Activated CD4-positive, alpha-beta memory T cell treated with anti-CD3 and anti-CD28 coated beads for 36 hours (primary cell): ENCODE data around the gene MAPK7. TPM values are rescaled to one million over a fixed set of nuclear protein-coding genes. Genes with fewer than 3 reads are reported as not detected.
A peak's percentile ranks its signal among the peaks of the same experiment; 100 is the strongest.
"Not testable (repeated sequence)": the region's sequence is repeated elsewhere in the genome, so short reads cannot be mapped to it uniquely, and the experiment has no call there.

Experiments used
- CTCF ChIA-PET: fragments of 350-600 bp; sonication (Branson Sonifier 250); formaldehyde crosslinking; loops from one replicate; lab custom pipeline; 2021; ENCODE audit warnings: antibody characterized with exemption, inconsistent platforms; lab: Charles Lee
- POLR2A ChIA-PET: fragments of 350-600 bp; sonication (Branson Sonifier 250); formaldehyde crosslinking; loops from one replicate; lab custom pipeline; 2021; ENCODE audit warnings: antibody characterized with exemption; lab: Charles Lee
- DNase-seq: peaks from one replicate; pipeline ENCODE4 v3.0.0-alpha.2; 2020
- H3K27ac Mint-ChIP-seq: one replicate; pipeline ENCODE4 v1.8.0; 2021; ENCODE audit warnings: mixed read lengths
- H3K27me3 Mint-ChIP-seq: one replicate; pipeline ENCODE4 v1.8.0; 2021; ENCODE audit warnings: mixed read lengths
- H3K36me3 Mint-ChIP-seq: one replicate; pipeline ENCODE4 v1.8.0; 2021; ENCODE audit warnings: mixed read lengths
- H3K4me1 Mint-ChIP-seq: one replicate; pipeline ENCODE4 v1.8.0; 2021; ENCODE audit warnings: low read depth, mixed read lengths
- H3K4me3 Mint-ChIP-seq: one replicate; pipeline ENCODE4 v1.8.0; 2021; ENCODE audit warnings: mild to moderate bottlenecking, mixed read lengths
- H3K9me3 Mint-ChIP-seq: one replicate; pipeline ENCODE4 v1.8.0; 2021; ENCODE audit warnings: mixed read lengths
- intact Hi-C: fragments of 100-400 bp; cut with micrococcal nuclease; formaldehyde crosslinking; loops from one replicate; pipeline ENCODE4 v1.15.1; 2023
- total RNA-seq, 2 experiments: library from RNA; stranded (reverse); gene quantifications; one replicate each; pipeline ENCODE4 v1.2.3, GENCODE V29; 2021

MAPK7 gene
- total RNA-seq, 2 experiments from 2014 or later, result 15.4 to 17.2 TPM

DNA sequence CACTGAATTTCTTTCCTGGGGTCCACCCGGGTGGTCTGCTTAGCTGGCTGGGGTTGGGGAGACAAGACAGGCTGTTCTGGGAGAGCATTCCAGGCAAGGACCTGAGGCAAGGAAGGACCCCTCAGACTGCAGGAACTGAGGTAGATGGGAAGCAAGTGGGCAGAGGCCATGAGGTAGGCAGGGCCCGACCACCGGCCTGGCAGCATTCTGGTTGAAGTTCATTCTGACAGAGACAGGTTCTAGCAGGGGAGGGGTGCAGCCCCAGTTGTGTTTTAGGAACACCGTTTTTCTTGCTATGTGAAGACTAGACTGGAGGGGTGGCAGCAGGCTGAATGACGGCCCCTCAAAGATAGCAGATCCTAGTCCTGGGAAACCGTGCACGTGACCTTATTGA is 33.2 kb upstream of the MAPK7 start:
- H3K27me3 Mint-ChIP-seq, result peaks cover 5% of the 10 kb centered on the region
- H3K27ac Mint-ChIP-seq, result no peak overlapping the region
- no peak overlapping the region for H3K4me3 Mint-ChIP-seq
- no peaks in the 10 kb centered on the region for H3K4me1 Mint-ChIP-seq
- CTCF ChIA-PET, result no interaction called here
- POLR2A ChIA-PET, result no interaction called here
- DNase-seq, result peak; percentile 7
- intact Hi-C loops, result no loop called here
- no peaks in the 10 kb centered on the region for H3K9me3 Mint-ChIP-seq
- no peaks in the 10 kb centered on the region for H3K36me3 Mint-ChIP-seq

DNA sequence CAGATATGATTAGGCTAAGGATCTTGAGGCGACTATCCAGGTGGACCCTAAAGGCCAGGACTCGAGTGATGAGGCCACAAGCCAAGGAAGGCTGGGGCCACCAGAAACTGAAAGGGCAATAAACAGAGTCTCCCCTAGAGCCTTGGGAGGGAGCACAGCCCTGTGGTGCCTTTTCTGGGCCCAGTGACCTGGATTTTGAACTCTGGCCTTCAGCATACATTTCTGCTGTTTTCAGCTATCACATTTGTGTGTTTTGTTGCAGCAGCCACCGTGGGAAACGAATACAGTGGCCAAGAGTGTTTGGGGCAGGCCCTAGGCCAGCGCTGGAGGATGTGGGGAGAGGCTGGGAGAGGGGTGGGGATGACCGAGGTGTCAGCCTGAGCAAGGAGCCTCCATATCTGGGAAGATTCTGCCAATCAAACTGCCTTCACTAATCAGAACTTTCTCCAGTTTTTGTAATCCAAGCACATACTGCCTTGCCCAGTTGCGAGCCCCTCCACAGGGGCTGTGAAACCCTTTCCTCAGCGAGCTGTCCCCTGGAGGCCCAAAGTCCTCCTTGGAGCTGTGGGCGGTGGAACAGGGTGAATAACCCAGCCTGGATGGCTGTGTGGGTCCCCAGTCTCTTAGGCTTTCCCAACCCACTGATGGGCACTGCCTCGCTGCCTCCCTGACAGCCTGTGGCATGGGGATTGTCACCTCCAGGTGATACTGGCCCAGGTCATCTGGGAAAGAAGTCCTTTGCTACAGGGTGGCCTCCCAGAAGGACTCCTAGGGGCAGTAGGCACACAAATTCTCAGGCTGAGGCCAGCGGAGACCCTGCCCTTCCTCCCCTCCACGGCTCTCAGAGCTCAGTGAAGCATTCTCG is 32.6 kb upstream of the MAPK7 start:
- peak; percentile 5 for DNase-seq
- no peaks in the 10 kb centered on the region for H3K36me3 Mint-ChIP-seq
- no peaks in the 10 kb centered on the region for H3K4me1 Mint-ChIP-seq
- ChIA-PET CTCF (no interaction called here), POLR2A (no interaction called here)
- intact Hi-C loops, result no loop called here
- no peaks in the 10 kb centered on the region for H3K9me3 Mint-ChIP-seq
- no peak overlapping the region for H3K4me3 Mint-ChIP-seq
- peaks cover 4% of the 10 kb centered on the region for H3K27me3 Mint-ChIP-seq
- no peak overlapping the region for H3K27ac Mint-ChIP-seq

DNA sequence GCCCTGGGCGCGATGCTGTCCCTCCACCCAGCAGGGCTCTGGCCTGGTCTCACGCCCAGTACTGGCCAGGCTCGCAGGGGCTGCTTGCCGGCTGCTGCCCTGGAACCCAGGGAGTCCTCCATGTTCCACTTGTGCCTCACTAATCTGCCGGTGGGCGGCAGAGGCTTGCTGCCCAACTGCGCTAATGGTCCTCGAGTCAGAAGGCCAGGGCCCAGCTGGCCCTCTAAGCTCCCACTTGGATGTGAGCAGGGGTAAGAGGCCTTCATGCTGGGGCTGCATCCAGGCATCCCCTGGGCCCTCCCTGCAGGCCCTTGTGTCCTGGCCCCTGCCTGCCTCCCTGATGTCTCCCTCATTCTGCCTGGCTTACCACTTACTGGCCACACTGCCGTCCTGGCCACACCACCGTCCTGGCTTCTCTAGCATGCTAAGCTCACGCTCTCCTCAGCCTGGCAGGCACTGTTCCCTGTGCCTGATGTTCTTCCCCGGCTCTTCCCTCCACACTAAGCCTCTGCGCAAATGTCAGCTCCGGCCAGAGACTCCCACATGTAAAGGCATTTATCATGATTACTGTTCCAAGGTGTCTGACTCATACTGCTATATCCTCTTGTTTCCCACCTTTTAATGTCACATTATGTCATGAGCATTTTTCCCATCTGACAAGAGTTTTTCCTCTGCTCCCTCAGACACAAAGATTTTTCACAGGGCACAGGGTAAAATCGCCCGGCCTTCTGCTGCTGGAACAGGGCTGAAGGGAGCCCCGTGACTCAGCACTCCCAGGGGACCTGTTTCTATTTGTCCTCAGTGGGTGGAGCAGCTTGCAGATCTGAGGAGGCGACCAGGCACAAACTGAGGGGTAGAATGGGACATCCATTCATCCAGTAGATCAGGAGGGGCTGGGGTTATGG is 31.7 kb upstream of the MAPK7 start:
- peaks cover 4% of the 10 kb centered on the region for H3K27me3 Mint-ChIP-seq

DNA sequence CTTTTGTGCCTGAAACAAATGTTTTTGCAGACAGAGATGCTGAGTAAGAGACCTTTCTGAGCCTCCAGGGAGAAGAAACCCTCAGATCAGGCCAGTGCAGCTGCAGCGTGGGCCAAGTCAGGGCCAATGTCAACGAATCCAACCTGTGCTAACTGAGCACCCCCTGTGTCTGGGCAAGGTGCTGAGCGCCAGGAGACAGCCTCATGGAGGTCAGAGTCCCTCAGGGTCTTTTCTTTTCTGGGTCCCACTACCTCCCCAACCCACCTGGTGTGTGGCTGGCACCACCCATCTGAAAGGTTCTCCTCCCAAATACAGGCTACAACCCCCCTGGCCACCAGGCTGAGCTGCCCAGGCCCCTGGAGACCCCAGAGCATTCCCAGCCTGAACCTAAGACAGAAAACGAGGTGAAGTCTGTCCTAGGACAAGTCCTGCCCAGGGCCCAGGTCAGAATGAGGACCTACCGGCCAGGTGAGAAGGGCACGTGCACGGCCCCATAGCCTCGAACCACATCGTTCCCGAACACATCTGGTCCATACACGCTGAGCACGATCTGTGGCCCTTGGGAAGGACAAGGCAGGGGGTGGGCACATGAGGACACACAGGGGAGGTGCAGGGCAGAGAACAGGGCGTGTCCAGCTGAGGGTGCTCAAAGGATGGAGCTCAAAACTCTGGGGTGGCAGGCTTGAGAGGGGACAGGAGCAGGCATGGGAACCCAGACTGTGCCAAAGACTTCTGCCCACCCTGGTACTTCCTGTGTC is 30.8 kb upstream of the MAPK7 start:
- CTCF ChIA-PET, result interaction anchor here (0.7 kb wide), 1 partner anchor 16 kb away, joined by 3 read pairs; no protein-coding TSS in a partner anchor
- no peak overlapping the region for H3K4me3 Mint-ChIP-seq
- POLR2A ChIA-PET, result no interaction called here
- no peaks in the 10 kb centered on the region for H3K36me3 Mint-ChIP-seq
- intact Hi-C loops, result no loop called here
- no peaks in the 10 kb centered on the region for H3K9me3 Mint-ChIP-seq
- H3K4me1 Mint-ChIP-seq, result no peaks in the 10 kb centered on the region
- H3K27me3 Mint-ChIP-seq, result no peaks in the 10 kb centered on the region
- H3K27ac Mint-ChIP-seq, result no peak overlapping the region
- DNase-seq, result peak; percentile 4

More for the DNA sequence above, 31.7 kb upstream of the MAPK7 start:
- no peaks in the 10 kb centered on the region for H3K4me1 Mint-ChIP-seq
- no peaks in the 10 kb centered on the region for H3K36me3 Mint-ChIP-seq
- H3K27ac Mint-ChIP-seq, result no peak overlapping the region
- H3K4me3 Mint-ChIP-seq, result no peak overlapping the region
- H3K9me3 Mint-ChIP-seq, result no peaks in the 10 kb centered on the region
- CTCF ChIA-PET, result no interaction called here
- POLR2A ChIA-PET, result no interaction called here
- intact Hi-C loops, result no loop called here
- DNase-seq, result peak; percentile 7

DNA sequence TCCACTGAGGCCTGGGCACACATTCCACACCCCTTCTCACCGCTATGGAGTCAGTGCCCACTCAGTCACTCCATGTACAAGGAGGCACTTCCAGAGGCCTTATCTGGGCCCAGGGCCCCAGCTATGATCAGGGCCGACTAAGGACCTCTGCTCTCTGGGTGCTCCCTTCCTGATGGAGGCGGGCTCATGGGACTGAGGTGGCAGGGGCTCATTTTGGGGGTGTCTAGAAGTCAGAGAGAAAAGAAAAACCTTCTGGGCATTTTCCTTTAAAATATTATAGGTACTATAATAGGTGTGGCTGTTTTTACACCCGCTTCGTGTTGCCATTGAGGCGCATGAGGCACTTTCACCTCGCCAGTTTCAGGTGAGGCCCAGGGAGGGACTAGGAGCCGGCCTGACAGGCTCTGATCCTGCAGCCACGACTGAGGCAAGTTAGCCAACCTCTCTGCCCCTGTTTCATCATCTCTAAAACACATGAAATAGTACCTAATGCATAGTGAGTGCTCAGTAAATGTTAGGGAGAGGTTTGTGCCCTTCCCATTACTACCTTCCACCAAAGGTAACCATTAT is 30.1 kb upstream of the MAPK7 start:
- Mint-ChIP-seq H3K27ac (no peak overlapping the region), H3K4me1 (no peaks in the 10 kb centered on the region), H3K4me3 (no peak overlapping the region), H3K36me3 (no peaks in the 10 kb centered on the region), H3K27me3 (no peaks in the 10 kb centered on the region), H3K9me3 (no peaks in the 10 kb centered on the region)
- ChIA-PET CTCF (interaction anchor here (0.7 kb wide), 1 partner anchor 15 kb away, joined by 3 read pairs; no protein-coding TSS in a partner anchor), POLR2A (no interaction called here)
- peak; percentile 1 for DNase-seq
- intact Hi-C loops, result no loop called here

DNA sequence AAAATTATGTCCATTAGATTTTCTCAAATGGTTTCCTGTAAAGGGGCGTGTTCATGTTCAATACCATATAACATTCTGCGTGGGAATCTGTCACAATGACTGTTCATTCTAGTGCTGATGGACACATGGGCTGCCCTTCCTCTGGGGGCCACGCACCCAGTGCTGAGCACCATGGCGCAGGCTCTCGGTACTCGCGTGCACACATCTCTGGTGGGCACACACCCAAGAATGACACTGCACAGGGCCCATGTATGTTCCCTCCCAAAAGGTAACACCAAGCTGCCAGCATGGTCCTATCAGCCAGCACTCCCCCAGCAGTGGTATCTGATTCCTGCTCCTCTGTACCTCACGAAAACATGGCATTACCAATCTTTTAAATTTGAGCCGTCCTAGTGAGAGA is 29.5 kb upstream of the MAPK7 start:
- H3K4me3 Mint-ChIP-seq, result no peak overlapping the region
- H3K9me3 Mint-ChIP-seq, result no peaks in the 10 kb centered on the region

DNA sequence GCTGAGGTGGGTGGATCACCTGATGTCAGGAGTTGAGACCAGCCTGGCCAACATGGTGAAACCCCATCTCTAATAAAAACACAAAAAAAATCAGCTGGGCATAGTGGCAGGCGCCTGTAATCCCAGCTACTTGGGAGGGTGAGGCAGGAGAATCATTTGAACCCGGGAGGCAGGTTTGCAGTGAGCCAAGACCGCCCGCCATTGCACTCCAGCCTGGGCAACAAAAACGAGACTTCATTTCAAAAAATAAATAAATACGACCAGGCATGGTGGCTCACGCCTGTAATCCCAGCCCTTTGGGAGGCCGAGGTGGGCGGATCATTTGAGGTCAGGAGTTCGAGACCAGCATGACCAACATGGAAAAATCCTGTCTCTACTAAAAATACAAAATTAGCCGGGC is 24.9 kb upstream of the MAPK7 start:
- H3K27ac Mint-ChIP-seq, H3K4me1 Mint-ChIP-seq, H3K27me3 Mint-ChIP-seq, H3K9me3 Mint-ChIP-seq, intact Hi-C loops, H3K36me3 Mint-ChIP-seq, DNase-seq, POLR2A ChIA-PET, H3K4me3 Mint-ChIP-seq: not testable (repeated sequence)
- CTCF ChIA-PET, result interaction anchor here (1.6 kb wide), 1 partner anchor 9 kb away, joined by 5 read pairs; the partner anchor contains the start of gene B9D1

More for the DNA sequence above, 29.5 kb upstream of the MAPK7 start:
- ChIA-PET CTCF (no interaction called here), POLR2A (no interaction called here)
- Mint-ChIP-seq H3K27ac (no peak overlapping the region), H3K36me3 (no peaks in the 10 kb centered on the region), H3K4me1 (no peaks in the 10 kb centered on the region), H3K27me3 (no peaks in the 10 kb centered on the region)
- DNase-seq, result peak; percentile 4
- intact Hi-C loops, result no loop called here

DNA sequence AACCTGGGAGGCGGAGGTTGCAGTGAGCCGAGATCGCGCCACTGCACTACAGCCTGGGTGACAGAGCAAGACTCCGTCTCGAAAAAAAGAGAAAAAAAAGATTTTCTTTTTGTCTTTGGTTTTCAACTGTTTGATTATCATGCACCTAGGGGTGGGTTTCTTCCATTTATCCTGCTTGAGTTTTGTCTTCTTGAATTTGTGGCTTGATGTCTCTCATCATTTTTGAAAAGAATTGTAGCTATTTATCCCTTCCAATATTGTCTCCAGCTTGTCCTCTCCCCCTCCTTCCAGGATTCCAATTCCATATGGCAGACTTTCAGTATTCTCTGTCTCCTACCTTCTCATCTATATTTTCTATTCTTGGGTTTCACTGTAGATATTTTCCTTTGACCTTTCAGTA is 23.6 kb upstream of the MAPK7 start:
- POLR2A ChIA-PET, result interaction anchor here (0.6 kb wide), 1 partner anchor 202 kb away, joined by 3 read pairs; no protein-coding TSS in a partner anchor
- intact Hi-C loops, result no loop called here
- CTCF ChIA-PET, result interaction anchor here (0.8 to 1.6 kb wide), 4 partner anchors 8 to 94 kb away, joined by 3 to 5 read pairs (median 3); partner anchors contain the start of gene B9D1
- Mint-ChIP-seq H3K9me3 (no peaks in the 10 kb centered on the region), H3K27ac (no peak overlapping the region), H3K4me1 (no peaks in the 10 kb centered on the region), H3K27me3 (peaks cover 8% of the 10 kb centered on the region), H3K36me3 (no peaks in the 10 kb centered on the region), H3K4me3 (no peak overlapping the region)
- no peak for DNase-seq

DNA sequence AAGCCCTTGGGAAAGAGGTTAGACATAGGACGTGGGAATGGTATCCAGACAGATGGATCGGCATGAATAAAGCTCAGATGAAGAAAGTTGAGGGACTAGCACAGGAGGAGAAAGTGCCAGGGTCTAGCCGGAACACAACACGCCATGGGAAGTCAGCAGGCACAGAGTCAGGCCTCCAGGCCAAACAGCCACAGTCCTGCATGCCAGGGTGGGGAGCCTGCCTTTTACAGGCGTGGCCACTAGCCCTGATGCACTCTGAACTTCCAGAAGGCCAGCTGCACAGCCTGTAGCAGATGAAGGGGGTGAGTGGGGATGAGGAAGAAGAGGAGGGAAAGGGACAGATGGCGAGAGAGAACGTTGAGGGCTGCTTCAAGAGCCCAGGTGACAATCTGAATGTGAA is 20.9 kb upstream of the MAPK7 start:
- Mint-ChIP-seq H3K27ac (no peak overlapping the region), H3K36me3 (no peaks in the 10 kb centered on the region), H3K27me3 (peaks cover 8% of the 10 kb centered on the region), H3K4me1 (peaks cover 6% of the 10 kb centered on the region), H3K4me3 (no peak overlapping the region), H3K9me3 (no peaks in the 10 kb centered on the region)
- ChIA-PET CTCF (interaction anchor here (1.1 to 1.3 kb wide), 2 partner anchors 90 kb away, joined by 4 to 5 read pairs; no protein-coding TSS in a partner anchor), POLR2A (no interaction called here)
- intact Hi-C loops, result no loop called here
- no peak for DNase-seq

DNA sequence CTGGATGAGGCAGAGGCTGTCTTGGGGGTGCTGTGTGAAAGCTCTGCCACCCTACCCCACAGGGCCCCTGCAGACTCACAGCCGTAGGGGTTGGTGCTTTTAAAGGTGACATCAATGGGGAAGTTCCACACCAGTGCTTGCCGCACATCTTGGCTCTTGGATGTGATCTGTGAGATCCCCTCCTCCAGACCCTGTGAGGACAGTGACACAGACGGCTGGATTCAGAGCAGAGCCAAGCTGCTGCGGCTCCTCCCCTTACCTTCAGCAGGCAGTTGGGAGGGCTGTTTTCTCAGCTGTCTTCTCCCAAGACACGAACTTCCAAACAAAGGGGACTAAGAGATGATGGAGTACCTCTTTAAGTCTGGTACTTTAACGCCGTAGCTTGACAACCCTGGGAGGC is 20.5 kb upstream of the MAPK7 start:
- Mint-ChIP-seq H3K27me3 (peaks cover 8% of the 10 kb centered on the region), H3K36me3 (no peaks in the 10 kb centered on the region), H3K27ac (no peak overlapping the region), H3K4me3 (no peak overlapping the region), H3K4me1 (peaks cover 6% of the 10 kb centered on the region), H3K9me3 (no peaks in the 10 kb centered on the region)
- ChIA-PET CTCF (interaction anchor here (1.3 kb wide), 1 partner anchor 89 kb away, joined by 4 read pairs; no protein-coding TSS in a partner anchor), POLR2A (no interaction called here)
- DNase-seq, result no peak
- intact Hi-C loops, result no loop called here

DNA sequence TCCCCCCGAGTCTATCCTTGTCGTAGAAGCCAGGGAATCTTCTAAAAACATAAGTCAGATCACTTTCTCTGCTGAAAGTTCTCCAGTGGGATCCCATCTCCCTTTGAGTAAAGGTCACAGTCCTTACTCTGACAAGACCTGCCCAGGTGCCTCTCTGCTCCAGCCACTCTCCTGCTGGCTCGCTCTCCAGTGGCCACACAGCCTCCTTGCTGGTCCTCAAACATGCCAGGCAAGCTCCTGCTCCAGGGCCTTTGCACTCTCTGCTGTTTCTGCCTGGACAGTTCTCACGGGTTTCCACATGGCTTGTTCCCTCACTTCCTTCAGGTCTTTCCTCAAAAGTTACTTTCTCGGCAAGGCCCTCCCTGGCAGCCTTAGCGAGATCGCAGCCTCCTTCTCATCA is 19.1 kb upstream of the MAPK7 start:
- no peak overlapping the region for H3K27ac Mint-ChIP-seq
- POLR2A ChIA-PET, result no interaction called here
- intact Hi-C loops, result no loop called here
- no peak overlapping the region for H3K4me3 Mint-ChIP-seq
- H3K27me3 Mint-ChIP-seq, result peaks cover 7% of the 10 kb centered on the region
- H3K9me3 Mint-ChIP-seq, result no peaks in the 10 kb centered on the region
- H3K4me1 Mint-ChIP-seq, result peaks cover 8% of the 10 kb centered on the region
- no peaks in the 10 kb centered on the region for H3K36me3 Mint-ChIP-seq
- CTCF ChIA-PET, result interaction anchor here (0.8 to 1.3 kb wide), 2 partner anchors 19 to 21 kb away, joined by 3 to 4 read pairs; partner anchors contain the start of gene MAPK7
- no peak for DNase-seq
